Tibial artery (tissue), 4 donors: ENCODE data around the gene GATA5.

Experiments
- DNase-seq, 2 donors: peaks; one replicate each; pipeline ENCODE4 v3.0.0-alpha.2; 2019
- H3K27ac ChIP-seq, 2 donors: fragments of 200-600 bp; sonication (generic) in 1 of 2; 1 replicate in 1 of 2; 2 replicates in 1 of 2; pipeline ENCODE4 v1.5.1; 2018 to 2019; ENCODE audit warnings: mild to moderate bottlenecking in 1 of 2
- H3K27me3 ChIP-seq, 2 donors: fragments of 200-600 bp; sonication (generic) in 1 of 2; one replicate each; pipeline versions ENCODE4 v1.5.1 to v1.6.0; 2016 to 2019
- H3K36me3 ChIP-seq, 3 donors: fragments of 200-600 bp; sonication (generic) in 2 of 3; one replicate each; pipeline ENCODE4 v1.5.1; 2016 to 2019; ENCODE audit warnings: mild to moderate bottlenecking in 2 of 3
- H3K4me1 ChIP-seq, 4 donors: fragments of 200-600 bp; sonication (generic) in 2 of 4; 1 replicate in 3 of 4; 2 replicates in 1 of 4; pipeline ENCODE4 v1.5.1; 2016 to 2019
- H3K4me3 ChIP-seq, 2 donors: fragments of 200-600 bp; sonication (generic) in 1 of 2; 1 replicate in 1 of 2; 2 replicates in 1 of 2; pipeline ENCODE4 v1.5.1; 2018 to 2019; ENCODE audit warnings: mild to moderate bottlenecking in 2 of 2
- H3K9me3 ChIP-seq, 3 donors: fragments of 200-600 bp; sonication (generic) in 1 of 3; one replicate each; pipeline ENCODE4 v1.5.1; 2016 to 2019
- CTCF ChIP-seq, 2 experiments: fragments of 200-600 bp in 1 of 2; fragments of 450-650 bp in 1 of 2; IDR thresholded peaks; one replicate each; pipeline ENCODE4 v1.5.1; 2017 to 2019; ENCODE audit warnings: antibody characterized with exemption in 2 of 2, mild to moderate bottlenecking in 1 of 2, moderate library complexity in 1 of 2
- intact Hi-C: fragments of 100-400 bp; cut with DNase I; formaldehyde crosslinking; loops from one replicate; pipeline ENCODE4 v1.15.0; 2023; ENCODE audit warnings: low total_unique reads

GATA5 gene

GRCh38 chr20:62482974-62483373, 7.2 kb upstream of the GATA5 start:
- H3K27ac ChIP-seq: no peak overlapping the region
- no peak overlapping the region for H3K4me3 ChIP-seq
- no peak for DNase-seq
- H3K4me1 ChIP-seq: peaks cover 0 to 12% (median 11%) of the 10 kb centered on the region in 4 donors
- no peaks in the 10 kb centered on the region for H3K9me3 ChIP-seq
- peaks cover 0 to 99% of the 10 kb centered on the region in 2 donors for H3K27me3 ChIP-seq
- TF ChIP-seq CTCF (IDR thresholded peaks at IDR 0.05): no peak
- no peaks in the 10 kb centered on the region for H3K36me3 ChIP-seq
- intact Hi-C loops: no loop called here

- no peak for DNase-seq
- intact Hi-C loops: no loop called here
- no peaks in the 10 kb centered on the region for H3K9me3 ChIP-seq
- no peaks in the 10 kb centered on the region for H3K36me3 ChIP-seq
- no peak overlapping the region for H3K4me3 ChIP-seq
- TF ChIP-seq CTCF (IDR thresholded peaks at IDR 0.05): no peak
- H3K27me3 ChIP-seq: peaks cover 0 to 99% of the 10 kb centered on the region in 2 donors
- peaks cover 0 to 12% (median 11%) of the 10 kb centered on the region in 4 donors for H3K4me1 ChIP-seq
- H3K27ac ChIP-seq: no peak overlapping the region
Measured at GRCh38 chr20:62482146-62482809, 6.5 kb upstream of the GATA5 start.

GRCh38 chr20:62481425-62482145, 5.8 kb upstream of the GATA5 start:
- TF ChIP-seq CTCF (IDR thresholded peaks at IDR 0.05): no peak
- peaks cover 0 to 14% (median 12%) of the 10 kb centered on the region in 4 donors for H3K4me1 ChIP-seq
- H3K36me3 ChIP-seq: no peaks in the 10 kb centered on the region
- no peak overlapping the region for H3K4me3 ChIP-seq
- intact Hi-C loops: no loop called here
- H3K27ac ChIP-seq: no peak overlapping the region
- no peak for DNase-seq
- H3K9me3 ChIP-seq: no peaks in the 10 kb centered on the region
- peaks cover 0 to 97% of the 10 kb centered on the region in 2 donors for H3K27me3 ChIP-seq

GRCh38 chr20:62480318-62480717, 4.5 kb upstream of the GATA5 start:
- TF ChIP-seq CTCF (IDR thresholded peaks at IDR 0.05): no peak
- H3K27me3 ChIP-seq: peaks cover 0 to 97% of the 10 kb centered on the region in 2 donors
- intact Hi-C loops: no loop called here

GRCh38 chr20:62479656-62480055, 3.9 kb upstream of the GATA5 start:
- no peak overlapping the region for H3K27ac ChIP-seq
- H3K9me3 ChIP-seq: no peaks in the 10 kb centered on the region
- peaks cover 0 to 34% (median 27%) of the 10 kb centered on the region in 4 donors for H3K4me1 ChIP-seq
- peaks cover 0 to 97% of the 10 kb centered on the region in 2 donors for H3K27me3 ChIP-seq
- intact Hi-C loops: no loop called here
- TF ChIP-seq CTCF (IDR thresholded peaks at IDR 0.05): no peak
- H3K4me3 ChIP-seq: no peak overlapping the region
- no peak for DNase-seq
- H3K36me3 ChIP-seq: no peaks in the 10 kb centered on the region

More at GRCh38 chr20:62480318-62480717, 4.5 kb upstream of the GATA5 start:
- no peak overlapping the region for H3K4me3 ChIP-seq
- no peak for DNase-seq
- no peak overlapping the region for H3K27ac ChIP-seq
- H3K36me3 ChIP-seq: no peaks in the 10 kb centered on the region
- no peaks in the 10 kb centered on the region for H3K9me3 ChIP-seq
- H3K4me1 ChIP-seq: peaks cover 0 to 27% (median 24%) of the 10 kb centered on the region in 4 donors
